ENCODE measurements around the gene HSF5. TPM values are rescaled to one million over a fixed set of nuclear protein-coding genes. Genes with fewer than 3 reads are reported as not detected.

HSF5 gene
- total RNA-seq, 1 experiment from 2014 or later: not detected

GRCh38 chr17:58529275-58529674 is 41.1 kb upstream of the HSF5 start:
- Mint-ChIP-seq H3K4me3 (ENCODE audit: unreplicated experiment) (no peak overlapping the region), H3K27ac (ENCODE audit: low read depth, unreplicated experiment) (no peak overlapping the region), H3K27me3 (ENCODE audit: insufficient read depth, unreplicated experiment) (no peaks in the 10 kb centered on the region), H3K9me3 (ENCODE audit: unreplicated experiment) (no peaks in the 10 kb centered on the region), H3K36me3 (ENCODE audit: insufficient read depth, unreplicated experiment) (no peaks in the 10 kb centered on the region), H3K4me1 (ENCODE audit: insufficient read depth, unreplicated experiment) (peaks cover 24% of the 10 kb centered on the region)
- intact Hi-C loops (cut with micrococcal nuclease): no loop called here
- TF ChIP-seq CTCF (IDR thresholded peaks at IDR 0.05; ENCODE audit: unreplicated experiment): no peak
- DNase-seq (ENCODE audit: unreplicated experiment): no peak
- ChIA-PET CTCF (interaction anchor here (2.4 kb wide), 1 partner anchor 10 kb away, joined by 7 read pairs; no protein-coding TSS in a partner anchor), POLR2A (interaction anchor here (0.7 to 2.3 kb wide), 2 partner anchors 11 to 129 kb away, joined by 3 to 9 read pairs; no protein-coding TSS in a partner anchor)
- no TSS peak for BruUV-seq (replicated peaks)

- Mint-ChIP-seq H3K4me1 (ENCODE audit: insufficient read depth, unreplicated experiment) (peaks cover 24% of the 10 kb centered on the region), H3K27ac (ENCODE audit: low read depth, unreplicated experiment) (no peak overlapping the region), H3K9me3 (ENCODE audit: unreplicated experiment) (no peaks in the 10 kb centered on the region), H3K27me3 (ENCODE audit: insufficient read depth, unreplicated experiment) (no peaks in the 10 kb centered on the region), H3K4me3 (ENCODE audit: unreplicated experiment) (no peak overlapping the region), H3K36me3 (ENCODE audit: insufficient read depth, unreplicated experiment) (no peaks in the 10 kb centered on the region)
- no peak for TF ChIP-seq CTCF (IDR thresholded peaks at IDR 0.05; ENCODE audit: unreplicated experiment)
- BruUV-seq (replicated peaks): no TSS peak
- no peak for DNase-seq (ENCODE audit: unreplicated experiment)
- ChIA-PET POLR2A (interaction anchor here (0.6 to 0.7 kb wide), 2 partner anchors 130 to 177 kb away, joined by 3 read pairs; partner anchors contain the start of gene SUPT4H1), CTCF (interaction anchor here (0.7 to 2.4 kb wide), 3 partner anchors 9 to 450 kb away, joined by 4 to 7 read pairs (median 4); no protein-coding TSS in a partner anchor)
- intact Hi-C loops (cut with micrococcal nuclease): no loop called here
Measured at GRCh38 chr17:58528443-58528842, 40.2 kb upstream of the HSF5 start.

- no peak overlapping the region for H3K4me3 Mint-ChIP-seq (ENCODE audit: unreplicated experiment)
- DNase-seq (ENCODE audit: unreplicated experiment): peak; percentile 54
- no TSS peak for BruUV-seq (replicated peaks)
- no peak for TF ChIP-seq CTCF (IDR thresholded peaks at IDR 0.05; ENCODE audit: unreplicated experiment)
- intact Hi-C loops (cut with micrococcal nuclease): no loop called here
- H3K36me3 Mint-ChIP-seq (ENCODE audit: insufficient read depth, unreplicated experiment): no peaks in the 10 kb centered on the region
- H3K27me3 Mint-ChIP-seq (ENCODE audit: insufficient read depth, unreplicated experiment): no peaks in the 10 kb centered on the region
- peaks cover 24% of the 10 kb centered on the region for H3K4me1 Mint-ChIP-seq (ENCODE audit: insufficient read depth, unreplicated experiment)
- ChIA-PET CTCF (interaction anchor here (0.6 to 2.4 kb wide), 4 partner anchors 9 to 477 kb away, joined by 4 to 7 read pairs (median 4); no protein-coding TSS in a partner anchor), POLR2A (interaction anchor here (0.6 kb wide), 2 partner anchors 176 to 477 kb away, joined by 3 read pairs; partner anchors contain the start of gene SUPT4H1)
- H3K9me3 Mint-ChIP-seq (ENCODE audit: unreplicated experiment): no peaks in the 10 kb centered on the region
- no peak overlapping the region for H3K27ac Mint-ChIP-seq (ENCODE audit: low read depth, unreplicated experiment)
Measured at GRCh38 chr17:58527949-58528348, 39.7 kb upstream of the HSF5 start.

GRCh38 chr17:58527306-58527705 is 39.1 kb upstream of the HSF5 start:
- ChIA-PET CTCF (interaction anchor here (0.6 to 2.4 kb wide), 2 partner anchors 8 to 478 kb away, joined by 4 to 7 read pairs; no protein-coding TSS in a partner anchor), POLR2A (interaction anchor here (0.6 kb wide), 1 partner anchor 477 kb away, joined by 3 read pairs; no protein-coding TSS in a partner anchor)
- Mint-ChIP-seq H3K36me3 (ENCODE audit: insufficient read depth, unreplicated experiment) (no peaks in the 10 kb centered on the region), H3K9me3 (ENCODE audit: unreplicated experiment) (no peaks in the 10 kb centered on the region), H3K4me3 (ENCODE audit: unreplicated experiment) (no peak overlapping the region), H3K27me3 (ENCODE audit: insufficient read depth, unreplicated experiment) (no peaks in the 10 kb centered on the region), H3K27ac (ENCODE audit: low read depth, unreplicated experiment) (no peak overlapping the region), H3K4me1 (ENCODE audit: insufficient read depth, unreplicated experiment) (peaks cover 30% of the 10 kb centered on the region)
- TF ChIP-seq CTCF (IDR thresholded peaks at IDR 0.05; ENCODE audit: unreplicated experiment): no peak
- no TSS peak for BruUV-seq (replicated peaks)
- intact Hi-C loops (cut with micrococcal nuclease): no loop called here
- no peak for DNase-seq (ENCODE audit: unreplicated experiment)

All from MCF 10A (cell line).